GM08714 (cell line): ENCODE data around the gene CLEC4D.
"Not testable (repeated sequence)": the region's sequence is repeated elsewhere in the genome, so short reads cannot be mapped to it uniquely, and the experiment has no call there.

Source experiments
- H3K4me3 ChIP-seq: fragments of 200-500 bp; sonication (Bioruptor generic); 2 replicates; pipeline ENCODE4 v1.5.1; 2014; ENCODE audit warnings: mild to moderate bottlenecking, low read length, inconsistent platforms
- ZNF274 ChIP-seq: IDR thresholded peaks from 2 replicates; pipeline ENCODE4 v1.6.1; 2012; ENCODE audit warnings: mild to moderate bottlenecking, low read depth, low read length

The CLEC4D gene

GRCh38 chr12:8508223-8508622 is 5.1 kb upstream of the CLEC4D start:
- no peak for TF ChIP-seq ZNF274
- H3K4me3 ChIP-seq = no peak overlapping the region

GRCh38 chr12:8508910-8509841 is 4.1 kb upstream of the CLEC4D start:
- TF ChIP-seq ZNF274 = no peak

GRCh38 chr12:8517971-8518370 is 4.7 kb downstream of the CLEC4D start:
- TF ChIP-seq ZNF274 = no peak
- no peak overlapping the region for H3K4me3 ChIP-seq

More at GRCh38 chr12:8508910-8509841, 4.1 kb upstream of the CLEC4D start:
- H3K4me3 ChIP-seq = no peak overlapping the region

GRCh38 chr12:8519171-8519570 is 5.9 kb downstream of the CLEC4D start:
- TF ChIP-seq ZNF274 = no peak
- no peak overlapping the region for H3K4me3 ChIP-seq

GRCh38 chr12:8527250-8528130 is 14.2 kb downstream of the CLEC4D start:
- no peak overlapping the region for H3K4me3 ChIP-seq
- no peak for TF ChIP-seq ZNF274

GRCh38 chr12:8532045-8532444 is 18.7 kb downstream of the CLEC4D start:
- no peak for TF ChIP-seq ZNF274
- no peak overlapping the region for H3K4me3 ChIP-seq

GRCh38 chr12:8537820-8538219 is 24.5 kb downstream of the CLEC4D start:
- not testable (repeated sequence) for H3K4me3 ChIP-seq

GRCh38 chr12:8540831-8541230 is 27.5 kb downstream of the CLEC4D start, which contains the start of gene CLEC4E:
CLEC4E (minus strand) TSS chr12:8540905; CDS start chr12:8540797, 108 bp downstream.
- not testable (repeated sequence) for H3K4me3 ChIP-seq

- no peak for TF ChIP-seq ZNF274
- no peak overlapping the region for H3K4me3 ChIP-seq
Measured at GRCh38 chr12:8541562-8541961, 28.3 kb downstream of the CLEC4D start.

GRCh38 chr12:8544295-8544694 is 31.0 kb downstream of the CLEC4D start:
- no peak for TF ChIP-seq ZNF274
- no peak overlapping the region for H3K4me3 ChIP-seq

GRCh38 chr12:8546591-8546990 is 33.3 kb downstream of the CLEC4D start:
- no peak overlapping the region for H3K4me3 ChIP-seq

GRCh38 chr12:8547645-8548044 is 34.3 kb downstream of the CLEC4D start:
- TF ChIP-seq ZNF274 = no peak
- no peak overlapping the region for H3K4me3 ChIP-seq

More at GRCh38 chr12:8546591-8546990, 33.3 kb downstream of the CLEC4D start:
- TF ChIP-seq ZNF274 = no peak

- no peak overlapping the region for H3K4me3 ChIP-seq
- no peak for TF ChIP-seq ZNF274
Measured at GRCh38 chr12:8548192-8548591, 34.9 kb downstream of the CLEC4D start.

- TF ChIP-seq ZNF274 = no peak
- no peak overlapping the region for H3K4me3 ChIP-seq
Measured at GRCh38 chr12:8549381-8549780, 36.1 kb downstream of the CLEC4D start.

GRCh38 chr12:8553088-8553627 is 39.9 kb downstream of the CLEC4D start:
- H3K4me3 ChIP-seq = no peak overlapping the region
- no peak for TF ChIP-seq ZNF274
